PC-3 (cell line): Measurements from ENCODE around the gene RNF113B. TPM values are rescaled to one million over a fixed set of nuclear protein-coding genes. Genes with fewer than 3 reads are reported as not detected.
A peak's percentile ranks its signal among the peaks of the same experiment; 100 is the strongest.

Source experiments
- ATAC-seq: fragments of 200-7000 bp; cut with Tn5 transposase; 2 replicates; pipeline ENCODE4 v1.9.1; 2020; ENCODE audit warnings: mild to moderate bottlenecking, moderate library complexity
- BruUV-seq: library from RNA; stranded (reverse); fragments of 400-500 nt; replicated peaks from 2 replicates; lab custom pipeline; 2021; lab: Mats Ljungman, UMichigan
- CTCF ChIA-PET: fragments of 300-600 bp; sonication (Branson Sonifier 250); formaldehyde crosslinking; loops from one replicate; lab custom pipeline; 2022; ENCODE audit warnings: antibody characterized with exemption; lab: Charles Lee
- POLR2A ChIA-PET: fragments of 300-600 bp; sonication (Branson Sonifier 250); formaldehyde crosslinking; loops from one replicate; lab custom pipeline; 2022; ENCODE audit warnings: antibody characterized with exemption; ENCODE audit not compliant: unreplicated experiment; lab: Charles Lee
- DNase-seq: peaks from one replicate; pipeline ENCODE4 v3.0.0-alpha.2; 2015
- H2AFZ ChIP-seq: fragments of 300-600 bp; sonication (generic); 2 replicates; pipeline ENCODE4 v1.6.0; 2016; ENCODE audit warnings: antibody characterized with exemption, low read length
- H3F3A ChIP-seq: fragments of 300-600 bp; sonication (generic); one replicate; pipeline ENCODE4 v1.6.0; 2017; ENCODE audit warnings: antibody characterized with exemption, low read length, control low read depth, mild to moderate bottlenecking; ENCODE audit not compliant: unreplicated experiment
- H3K27ac ChIP-seq: fragments of 300-600 bp; sonication (generic); 2 replicates; pipeline ENCODE4 v1.5.1; 2016; ENCODE audit warnings: mild to moderate bottlenecking, low read length
- H3K27me3 ChIP-seq: fragments of 300-600 bp; sonication (generic); 2 replicates; pipeline ENCODE4 v1.6.1; 2016; ENCODE audit warnings: low read length, mixed read lengths
- H3K36me3 ChIP-seq: fragments of 300-600 bp; sonication (generic); 2 replicates; pipeline ENCODE4 v1.6.1; 2016; ENCODE audit warnings: low read depth, mixed run types, low read length, mixed read lengths
- H3K4me1 ChIP-seq: fragments of 300-600 bp; sonication (generic); 2 replicates; pipeline ENCODE4 v1.5.1; 2016; ENCODE audit warnings: low read length; ENCODE audit not compliant: insufficient read depth
- H3K4me2 ChIP-seq: fragments of 300-600 bp; sonication (generic); 2 replicates; pipeline ENCODE4 v1.6.0; 2016; ENCODE audit warnings: low read length
- H3K4me3 ChIP-seq: fragments of 300-600 bp; sonication (generic); 2 replicates; pipeline ENCODE4 v1.5.1; 2016; ENCODE audit warnings: mild to moderate bottlenecking, low read length, mixed read lengths
- H3K79me2 ChIP-seq: fragments of 300-600 bp; sonication (generic); 2 replicates; pipeline ENCODE4 v1.6.1; 2017; ENCODE audit warnings: low read length, mixed read lengths
- H3K9ac ChIP-seq: fragments of 300-600 bp; sonication (generic); 2 replicates; pipeline ENCODE4 v1.6.0; 2016; ENCODE audit warnings: mild to moderate bottlenecking, low read length
- H3K9me2 ChIP-seq: fragments of 300-600 bp; sonication (generic); replicated peaks from 2 replicates; pipeline ENCODE4 v1.6.1; 2016; ENCODE audit warnings: mixed run types, low read length, mixed read lengths
- H3K9me3 ChIP-seq: fragments of 300-600 bp; sonication (generic); 2 replicates; pipeline ENCODE4 v1.6.1; 2016; ENCODE audit warnings: low read length, mixed read lengths
- H4K20me1 ChIP-seq: fragments of 300-600 bp; sonication (generic); 2 replicates; pipeline ENCODE4 v1.6.1; 2016; ENCODE audit warnings: low read length, mixed read lengths
- EZH2 ChIP-seq: fragments of 300-600 bp; sonication (generic); IDR thresholded peaks from one replicate; pipeline ENCODE4 v1.6.1; 2017; ENCODE audit warnings: antibody characterized with exemption, mild to moderate bottlenecking, low read length; ENCODE audit not compliant: unreplicated experiment
- EZH2phosphoT487 ChIP-seq: fragments of 300-600 bp; sonication (generic); IDR thresholded peaks from 2 replicates; pipeline ENCODE4 v1.6.1; 2018; ENCODE audit warnings: mild to moderate bottlenecking, antibody characterized with exemption, low read length, borderline replicate concordance
- intact Hi-C: fragments of 100-400 bp; cut with micrococcal nuclease; formaldehyde crosslinking; loops from 2 replicates; pipeline ENCODE4 v1.9.0; 2023
- total RNA-seq: library from RNA; depleted of rRNA; stranded (reverse); fragments of >200 nt; gene quantifications from 2 replicates; pipeline ENCODE4 v1.2.3, GENCODE V29; 2014
- TF ChIP-seq, protein P1 (sequence below): fragments of 300-600 bp; sonication (generic); conservative IDR thresholded peaks from 2 replicates; pipeline ENCODE4 v1.5.1; 2017; ENCODE audit warnings: antibody characterized with exemption, low read depth, mild to moderate bottlenecking, low read length

The RNF113B gene
- total RNA-seq, 1 experiment from 2014 or later, result not detected

DNA sequence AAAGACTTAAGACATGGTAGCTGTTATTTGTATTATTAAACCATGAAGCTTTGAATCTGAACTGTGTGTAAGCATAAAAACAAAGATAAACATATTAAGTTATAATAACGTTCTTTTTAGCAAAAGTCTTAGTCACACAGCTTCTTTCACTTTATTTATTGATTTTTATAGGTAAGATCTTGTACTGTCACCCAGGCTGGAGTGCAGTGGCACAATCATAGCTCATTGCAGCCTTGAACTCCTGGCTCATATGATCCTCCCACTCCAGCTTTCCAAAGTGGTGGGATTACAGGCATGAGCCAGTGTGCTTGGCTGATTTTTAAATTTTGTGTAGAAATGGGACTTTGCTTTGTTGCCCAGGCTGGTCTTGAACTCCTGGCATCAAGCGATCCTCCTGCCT lies 20.8 kb downstream of the RNF113B start:
- Histone ChIP-seq H4K20me1 (no peaks in the 10 kb centered on the region), H3K79me2 (peaks cover 44% of the 10 kb centered on the region), H3K9me3 (no peaks in the 10 kb centered on the region), H3K36me3 (no peaks in the 10 kb centered on the region), H3K4me2 (no peak overlapping the region), H3K27ac (no peak overlapping the region), H3K9me2 (no peaks in the 10 kb centered on the region), H3K27me3 (no peaks in the 10 kb centered on the region), H3K4me1 (no peaks in the 10 kb centered on the region), H3K9ac (no peak overlapping the region), H3K4me3 (no peak overlapping the region), H3F3A (no peaks in the 10 kb centered on the region), H2AFZ (no peak overlapping the region)
- no peak; the same call in 1 of the 2 replicates for ATAC-seq
- no TSS peak for BruUV-seq
- ChIA-PET CTCF (no interaction called here), POLR2A (no interaction called here)
- intact Hi-C loops, result loop anchor here (10.0 kb wide), 1 partner anchor 119 kb away; no protein-coding TSS in a partner anchor
- DNase-seq, result no peak
- TF ChIP-seq EZH2phosphoT487 (no peak), EZH2 (no peak)
- TF ChIP-seq, protein P1, sequence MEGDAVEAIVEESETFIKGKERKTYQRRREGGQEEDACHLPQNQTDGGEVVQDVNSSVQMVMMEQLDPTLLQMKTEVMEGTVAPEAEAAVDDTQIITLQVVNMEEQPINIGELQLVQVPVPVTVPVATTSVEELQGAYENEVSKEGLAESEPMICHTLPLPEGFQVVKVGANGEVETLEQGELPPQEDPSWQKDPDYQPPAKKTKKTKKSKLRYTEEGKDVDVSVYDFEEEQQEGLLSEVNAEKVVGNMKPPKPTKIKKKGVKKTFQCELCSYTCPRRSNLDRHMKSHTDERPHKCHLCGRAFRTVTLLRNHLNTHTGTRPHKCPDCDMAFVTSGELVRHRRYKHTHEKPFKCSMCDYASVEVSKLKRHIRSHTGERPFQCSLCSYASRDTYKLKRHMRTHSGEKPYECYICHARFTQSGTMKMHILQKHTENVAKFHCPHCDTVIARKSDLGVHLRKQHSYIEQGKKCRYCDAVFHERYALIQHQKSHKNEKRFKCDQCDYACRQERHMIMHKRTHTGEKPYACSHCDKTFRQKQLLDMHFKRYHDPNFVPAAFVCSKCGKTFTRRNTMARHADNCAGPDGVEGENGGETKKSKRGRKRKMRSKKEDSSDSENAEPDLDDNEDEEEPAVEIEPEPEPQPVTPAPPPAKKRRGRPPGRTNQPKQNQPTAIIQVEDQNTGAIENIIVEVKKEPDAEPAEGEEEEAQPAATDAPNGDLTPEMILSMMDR, result no peak

DNA sequence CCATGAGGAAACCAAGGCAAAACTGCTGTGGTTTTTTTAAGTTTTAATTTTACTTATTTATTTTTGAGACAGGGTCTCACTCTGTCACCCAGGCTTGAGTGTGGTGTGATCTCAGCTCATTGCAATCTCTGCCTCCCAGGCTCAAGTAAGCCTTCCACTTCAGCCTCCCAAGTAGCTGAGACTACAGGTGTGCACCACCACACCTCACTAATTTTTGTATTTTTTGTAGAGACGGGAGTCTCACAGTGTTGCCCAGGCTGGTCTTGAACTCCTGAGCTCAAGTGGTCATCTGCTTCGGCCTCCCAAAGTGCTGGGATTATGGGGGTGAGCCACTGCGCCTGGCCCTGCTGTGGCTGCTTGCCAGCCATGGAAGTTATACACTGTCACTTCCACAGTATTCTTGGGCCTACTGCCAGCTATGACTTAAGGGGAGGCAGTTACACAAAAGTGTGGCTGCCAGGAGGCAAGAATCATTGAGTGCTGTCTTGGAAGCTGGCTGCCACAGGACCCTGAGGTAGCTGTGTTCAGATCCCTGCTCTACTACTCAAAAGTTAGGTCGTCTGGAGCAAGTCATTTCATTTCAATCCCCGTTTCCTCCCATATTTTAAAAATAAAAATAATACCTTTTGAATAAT lies 21.5 kb downstream of the RNF113B start:
- Histone ChIP-seq H3K9me2 (no peaks in the 10 kb centered on the region), H3K36me3 (no peaks in the 10 kb centered on the region), H3K27me3 (no peaks in the 10 kb centered on the region), H4K20me1 (no peaks in the 10 kb centered on the region), H3K79me2 (peaks cover 51% of the 10 kb centered on the region), H3K9me3 (no peaks in the 10 kb centered on the region), H3K27ac (no peak overlapping the region), H3F3A (no peaks in the 10 kb centered on the region), H3K9ac (no peak overlapping the region), H3K4me3 (no peak overlapping the region), H2AFZ (no peak overlapping the region), H3K4me1 (no peaks in the 10 kb centered on the region), H3K4me2 (no peak overlapping the region)
- TF ChIP-seq, protein P1, result no peak
- no peak for TF ChIP-seq EZH2phosphoT487
- no peak for TF ChIP-seq EZH2
- ChIA-PET CTCF (no interaction called here), POLR2A (no interaction called here)
- intact Hi-C loops, result loop anchor here (10.0 kb wide), 1 partner anchor 119 kb away; no protein-coding TSS in a partner anchor
- no TSS peak for BruUV-seq
- peak; percentile 33; the same call in 1 of the 2 replicates for ATAC-seq
- DNase-seq, result peak; percentile 45
